Skeletal muscle tissue (tissue), 4 donors: Measurements from ENCODE around the gene TBX10. TPM values are rescaled to one million over a fixed set of nuclear protein-coding genes. Genes with fewer than 3 reads are reported as not detected.

Experiments used
- H3K27ac ChIP-seq: one replicate; pipeline ENCODE4 v1.7.0; 2013; ENCODE audit warnings: mild to moderate bottlenecking, low read depth, low read length, inconsistent platforms
- H3K27me3 ChIP-seq, 3 donors: one replicate each; pipeline ENCODE4 v1.7.0; 2013; ENCODE audit warnings: low read length in 3 of 3; ENCODE audit not compliant: control insufficient read depth in 3 of 3, insufficient read depth in 3 of 3
- H3K36me3 ChIP-seq, 3 donors: one replicate each; pipeline ENCODE4 v1.7.0; 2013; ENCODE audit warnings: low read length in 3 of 3; ENCODE audit not compliant: control insufficient read depth in 3 of 3, insufficient read depth in 3 of 3
- H3K4me1 ChIP-seq, 3 donors: one replicate each; pipeline ENCODE4 v1.7.0; 2013; ENCODE audit warnings: low read length in 3 of 3, mild to moderate bottlenecking in 3 of 3; ENCODE audit not compliant: control insufficient read depth in 3 of 3, insufficient read depth in 3 of 3
- H3K4me3 ChIP-seq, 3 donors: one replicate each; pipeline ENCODE4 v1.7.0; 2013; ENCODE audit warnings: low read length in 3 of 3
- H3K9ac ChIP-seq, 3 donors: one replicate each; pipeline ENCODE4 v1.7.0; 2013; ENCODE audit warnings: low read length in 3 of 3, mild to moderate bottlenecking in 3 of 3, moderate library complexity in 2 of 3, low read depth in 1 of 3
- H3K9me3 ChIP-seq, 3 donors: one replicate each; pipeline ENCODE4 v1.7.0; 2013; ENCODE audit warnings: low read length in 3 of 3; ENCODE audit not compliant: control insufficient read depth in 3 of 3
- total RNA-seq: library from RNA; depleted of rRNA; stranded (reverse); fragments of >200 nt; gene quantifications from one replicate; pipeline ENCODE4 v1.2.3, GENCODE V29; 2014
- donor health status: Osteomylitis.

TBX10 gene
- total RNA-seq, 1 donor from 2014 or later: not detected

DNA sequence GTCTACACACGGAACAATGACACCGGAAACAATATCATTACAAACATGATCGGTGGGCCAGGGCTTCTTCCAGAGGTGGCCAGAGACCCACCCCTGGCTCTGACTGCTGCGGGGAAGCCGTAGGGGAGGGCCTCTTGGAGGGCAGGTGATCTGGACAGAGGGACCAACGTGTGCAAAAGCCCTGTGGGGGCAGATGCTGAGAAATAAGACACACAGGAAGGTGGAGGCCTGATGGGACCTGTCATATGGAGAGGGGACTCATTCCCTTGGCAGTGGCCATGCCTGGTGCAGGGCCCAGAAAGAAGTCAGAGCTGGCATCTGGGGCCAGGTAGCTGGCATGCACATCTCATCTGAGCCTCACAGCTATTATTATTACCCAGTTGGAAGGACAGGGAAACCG lies 33.8 kb upstream of the TBX10 start:
- H3K9me3 ChIP-seq: no peaks in the 10 kb centered on the region
- no peaks in the 10 kb centered on the region for H3K36me3 ChIP-seq
- H3K4me3 ChIP-seq: no peak overlapping the region
- H3K9ac ChIP-seq: no peak overlapping the region
- no peak overlapping the region for H3K27ac ChIP-seq
- peaks cover 20 to 37% (median 31%) of the 10 kb centered on the region in 3 donors for H3K27me3 ChIP-seq
- H3K4me1 ChIP-seq: no peaks in the 10 kb centered on the region

DNA sequence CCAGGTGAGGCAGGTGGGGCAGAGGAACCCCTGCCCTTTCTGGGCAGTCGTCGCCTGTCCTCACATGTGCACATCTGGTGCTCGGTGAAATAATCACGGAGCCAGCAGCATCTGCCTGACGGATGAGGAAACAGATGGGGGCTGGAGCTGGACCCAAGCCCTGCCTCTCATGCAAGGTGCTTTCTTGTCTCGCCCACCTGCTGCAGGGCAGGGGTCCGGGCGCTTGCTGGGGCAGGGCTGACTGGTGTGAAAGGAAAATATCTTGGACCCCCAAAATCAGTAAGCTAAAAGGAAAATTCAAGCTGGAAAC lies 31.6 kb upstream of the TBX10 start:
- H3K9me3 ChIP-seq: no peaks in the 10 kb centered on the region
- H3K36me3 ChIP-seq: no peaks in the 10 kb centered on the region
- H3K27me3 ChIP-seq: peaks cover 20 to 37% (median 31%) of the 10 kb centered on the region in 3 donors
- H3K4me1 ChIP-seq: no peaks in the 10 kb centered on the region
- no peak overlapping the region for H3K4me3 ChIP-seq
- no peak overlapping the region for H3K27ac ChIP-seq
- no peak overlapping the region for H3K9ac ChIP-seq

DNA sequence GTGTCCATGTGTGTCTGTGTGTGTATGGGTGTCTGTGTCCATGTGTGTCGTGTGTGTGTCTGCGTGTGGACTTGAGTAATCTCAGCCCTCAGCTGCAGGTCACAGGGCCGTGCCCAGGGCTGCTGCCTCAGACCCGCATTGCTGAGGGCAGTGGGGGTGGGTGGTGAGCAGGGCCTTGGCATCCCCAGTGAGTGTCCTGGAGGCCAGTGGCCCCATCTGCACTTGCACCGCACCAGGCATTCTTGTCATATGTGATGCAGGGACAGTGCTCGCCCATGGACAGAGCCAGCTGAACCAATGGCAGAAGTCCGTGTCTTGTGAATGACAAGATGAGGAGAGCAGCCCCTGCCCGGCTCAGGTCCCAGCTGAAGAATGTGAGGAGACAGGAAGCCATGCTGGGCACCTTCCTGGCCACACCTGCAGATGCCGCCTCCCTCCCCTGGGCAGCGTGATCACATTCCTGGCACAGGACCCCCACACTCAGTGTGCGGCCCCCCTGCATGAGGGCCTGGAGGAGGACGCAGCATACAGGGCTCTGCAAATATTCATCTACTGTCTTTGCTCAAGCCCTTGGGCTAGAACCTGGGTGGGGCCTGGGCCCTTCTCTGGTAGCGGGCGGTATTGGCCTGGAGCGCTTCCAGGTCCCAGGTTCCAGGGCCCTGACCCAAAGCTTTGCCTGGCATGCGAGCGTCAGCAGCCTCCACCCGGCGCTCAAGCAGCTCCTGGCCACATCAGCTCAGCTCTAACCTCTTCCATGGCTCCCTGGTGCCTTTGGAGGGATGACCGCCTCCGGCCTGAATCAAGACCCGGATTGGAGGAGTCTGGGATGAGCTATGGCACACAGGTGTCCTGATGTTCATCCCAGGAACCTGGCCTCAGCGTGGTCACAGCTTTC lies 31.0 kb upstream of the TBX10 start:
- H3K4me1 ChIP-seq: no peaks in the 10 kb centered on the region
- H3K4me3 ChIP-seq: no peak overlapping the region
- no peaks in the 10 kb centered on the region for H3K9me3 ChIP-seq
- peaks cover 20 to 35% (median 30%) of the 10 kb centered on the region in 3 donors for H3K27me3 ChIP-seq
- H3K27ac ChIP-seq: no peak overlapping the region
- no peak overlapping the region for H3K9ac ChIP-seq
- no peaks in the 10 kb centered on the region for H3K36me3 ChIP-seq

DNA sequence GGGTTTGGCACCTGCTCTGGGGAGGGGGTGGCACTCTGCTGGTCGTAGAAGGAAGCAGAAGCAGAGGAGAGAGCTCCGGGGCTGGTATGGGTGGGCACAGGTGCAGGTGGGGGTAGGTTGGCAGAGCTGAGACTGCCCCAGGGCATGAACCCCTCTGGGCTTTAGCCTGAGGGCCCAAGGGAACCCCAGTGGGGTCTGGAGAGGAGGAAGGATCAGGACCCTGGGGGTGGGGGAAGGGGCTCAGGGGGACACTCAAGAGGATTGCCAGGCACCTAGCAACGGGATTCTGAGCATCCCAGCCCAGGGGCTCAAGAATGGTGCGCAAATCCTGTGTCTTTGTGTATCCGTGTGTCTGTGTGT lies 28.6 kb upstream of the TBX10 start:
- Histone ChIP-seq H3K4me1 (no peaks in the 10 kb centered on the region), H3K4me3 (no peak overlapping the region), H3K36me3 (no peaks in the 10 kb centered on the region), H3K9ac (no peak overlapping the region), H3K9me3 (no peaks in the 10 kb centered on the region), H3K27ac (no peak overlapping the region), H3K27me3 (peaks cover 5 to 15% (median 7%) of the 10 kb centered on the region in 3 donors)

DNA sequence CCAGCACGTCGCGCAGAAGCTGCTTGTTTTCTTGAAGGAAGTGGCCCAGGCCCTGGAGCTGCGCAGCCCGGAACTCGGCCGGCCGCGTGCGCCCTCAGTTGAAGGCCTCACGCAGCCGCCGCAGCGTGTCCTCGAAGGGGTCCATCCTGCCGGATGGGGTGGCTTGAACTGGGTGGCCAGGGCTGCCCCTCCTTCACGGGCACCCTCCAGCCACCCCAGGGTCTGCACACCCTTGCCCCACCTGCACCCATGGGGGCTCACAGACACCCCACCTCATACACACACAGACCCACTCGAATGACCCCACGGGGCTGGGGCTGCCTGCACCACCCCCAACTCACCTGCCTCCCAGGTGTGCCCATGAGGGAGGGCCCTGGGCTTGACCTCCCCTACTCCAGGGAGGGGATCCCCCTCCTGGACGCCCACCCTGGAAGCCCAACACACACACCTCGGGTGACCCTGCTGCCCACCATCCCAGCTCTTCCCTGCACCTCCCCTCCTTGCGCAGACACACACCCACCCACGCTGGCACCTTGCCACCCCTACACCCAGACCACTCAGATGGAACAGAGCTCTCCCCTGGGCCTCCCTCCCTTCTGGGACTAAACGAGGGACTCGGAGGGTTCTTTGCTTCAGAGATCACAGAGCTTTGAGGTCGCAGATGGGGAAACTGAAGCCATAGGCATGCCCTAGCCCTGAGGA lies 28.1 kb upstream of the TBX10 start:
- no peaks in the 10 kb centered on the region for H3K4me1 ChIP-seq
- peaks cover 5 to 14% (median 7%) of the 10 kb centered on the region in 3 donors for H3K27me3 ChIP-seq
- H3K9ac ChIP-seq: no peak overlapping the region
- no peaks in the 10 kb centered on the region for H3K9me3 ChIP-seq
- no peak overlapping the region for H3K4me3 ChIP-seq
- no peaks in the 10 kb centered on the region for H3K36me3 ChIP-seq
- H3K27ac ChIP-seq: no peak overlapping the region

DNA sequence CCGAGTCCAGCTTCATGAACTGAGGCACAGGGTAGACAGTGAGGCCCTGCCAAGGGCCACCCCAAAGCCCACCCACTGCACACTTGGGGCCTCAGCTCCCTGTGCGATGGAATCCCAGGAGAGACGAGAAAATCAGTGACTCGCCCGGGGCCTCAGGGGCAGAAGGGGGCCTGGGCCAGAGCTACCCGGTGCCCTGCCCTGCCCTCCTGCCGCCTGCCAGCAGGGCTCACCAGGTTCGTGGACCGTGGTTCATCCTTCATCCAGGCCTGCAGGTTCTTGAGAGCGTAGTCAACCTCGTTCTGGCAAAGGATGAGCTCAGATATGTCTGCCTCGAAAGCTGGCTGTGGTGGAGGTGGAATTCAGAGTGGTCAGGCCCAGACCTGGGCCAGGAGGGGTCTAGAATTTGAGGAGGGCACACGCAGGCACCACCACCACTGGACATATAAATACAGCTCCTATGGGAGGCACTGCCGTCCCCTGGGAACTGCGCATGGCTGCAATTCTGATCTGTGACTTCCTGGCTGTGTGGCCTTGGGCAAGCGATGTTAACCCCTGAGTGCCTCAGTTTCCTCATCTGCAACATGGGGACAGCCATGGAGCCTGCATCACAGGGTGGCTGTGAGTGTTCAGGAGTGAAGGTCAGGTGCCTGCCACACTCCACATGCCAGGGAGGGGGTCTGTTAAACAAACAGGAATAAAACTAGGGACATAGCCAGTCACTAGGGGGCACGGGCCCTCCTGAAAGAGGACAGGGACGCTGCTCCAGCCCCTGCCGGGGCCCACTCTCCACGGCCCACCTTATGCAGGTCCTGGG lies 27.3 kb upstream of the TBX10 start:
- Histone ChIP-seq H3K9ac (no peak overlapping the region), H3K27ac (no peak overlapping the region), H3K9me3 (no peaks in the 10 kb centered on the region), H3K27me3 (peaks cover 5 to 14% (median 7%) of the 10 kb centered on the region in 3 donors), H3K4me1 (no peaks in the 10 kb centered on the region), H3K4me3 (no peak overlapping the region), H3K36me3 (no peaks in the 10 kb centered on the region)

DNA sequence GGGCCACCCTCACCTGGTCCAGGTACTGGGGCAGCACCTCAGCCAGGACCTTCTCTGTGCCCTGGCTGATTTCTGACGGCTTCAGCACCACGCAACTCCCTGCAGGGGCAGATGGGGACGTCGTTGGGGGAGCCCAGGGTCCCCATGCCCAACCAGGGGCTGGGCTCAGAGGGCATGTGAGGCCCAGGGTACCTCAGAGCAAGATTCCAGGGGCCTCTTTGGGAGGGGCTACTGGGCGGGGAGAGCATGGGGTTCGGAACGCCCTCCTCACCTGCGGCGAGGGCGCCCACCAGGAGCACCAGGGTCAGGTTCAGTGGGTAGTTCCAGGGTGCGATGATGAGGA lies 26.7 kb upstream of the TBX10 start:
- H3K27me3 ChIP-seq: peaks cover 5 to 14% (median 7%) of the 10 kb centered on the region in 3 donors

DNA sequence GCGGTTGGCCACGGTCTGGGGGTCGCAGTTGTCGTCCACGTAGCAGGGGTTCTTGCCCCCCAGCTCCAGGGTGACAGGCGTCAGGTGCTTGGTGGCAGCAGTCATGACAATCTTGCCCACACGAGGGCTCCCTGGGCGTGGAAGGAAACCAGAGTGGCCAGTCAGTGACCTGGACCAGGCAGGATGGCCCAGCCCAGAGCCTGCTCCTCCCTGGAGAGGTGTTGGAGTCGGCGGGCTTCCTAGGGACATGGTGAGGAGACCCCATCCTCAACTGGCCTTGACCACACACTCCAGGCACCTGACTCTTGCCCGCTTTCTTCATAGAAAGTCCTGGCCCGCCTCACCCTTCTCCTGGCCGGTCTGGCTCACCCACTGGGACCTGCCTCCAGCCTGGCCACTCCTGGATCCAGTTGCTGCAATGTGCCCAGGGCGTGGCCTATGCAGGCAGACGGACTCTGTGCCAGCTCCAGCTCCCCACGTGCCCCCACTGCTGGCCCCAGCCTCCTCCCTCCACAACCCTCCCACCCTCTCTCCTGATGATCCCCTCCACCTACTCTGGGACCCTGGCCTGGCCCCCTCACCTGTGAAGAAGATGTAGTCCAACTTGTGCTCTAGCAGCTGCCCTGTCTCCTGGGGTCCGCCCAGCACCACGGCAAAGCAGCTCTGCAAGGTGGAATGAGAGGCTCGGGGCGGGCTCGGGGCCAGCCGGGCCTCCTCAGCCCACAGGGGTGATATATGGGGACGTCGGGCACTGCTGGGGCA lies 26.2 kb upstream of the TBX10 start:
- Histone ChIP-seq H3K36me3 (no peaks in the 10 kb centered on the region), H3K4me3 (no peak overlapping the region), H3K9ac (no peak overlapping the region), H3K4me1 (no peaks in the 10 kb centered on the region), H3K9me3 (no peaks in the 10 kb centered on the region), H3K27ac (no peak overlapping the region), H3K27me3 (peaks cover 0 to 8% (median 7%) of the 10 kb centered on the region in 3 donors)

More for the DNA sequence above, 26.7 kb upstream of the TBX10 start:
- no peaks in the 10 kb centered on the region for H3K4me1 ChIP-seq
- H3K36me3 ChIP-seq: no peaks in the 10 kb centered on the region
- no peak overlapping the region for H3K4me3 ChIP-seq
- H3K9ac ChIP-seq: no peak overlapping the region
- no peak overlapping the region for H3K27ac ChIP-seq
- no peaks in the 10 kb centered on the region for H3K9me3 ChIP-seq

DNA sequence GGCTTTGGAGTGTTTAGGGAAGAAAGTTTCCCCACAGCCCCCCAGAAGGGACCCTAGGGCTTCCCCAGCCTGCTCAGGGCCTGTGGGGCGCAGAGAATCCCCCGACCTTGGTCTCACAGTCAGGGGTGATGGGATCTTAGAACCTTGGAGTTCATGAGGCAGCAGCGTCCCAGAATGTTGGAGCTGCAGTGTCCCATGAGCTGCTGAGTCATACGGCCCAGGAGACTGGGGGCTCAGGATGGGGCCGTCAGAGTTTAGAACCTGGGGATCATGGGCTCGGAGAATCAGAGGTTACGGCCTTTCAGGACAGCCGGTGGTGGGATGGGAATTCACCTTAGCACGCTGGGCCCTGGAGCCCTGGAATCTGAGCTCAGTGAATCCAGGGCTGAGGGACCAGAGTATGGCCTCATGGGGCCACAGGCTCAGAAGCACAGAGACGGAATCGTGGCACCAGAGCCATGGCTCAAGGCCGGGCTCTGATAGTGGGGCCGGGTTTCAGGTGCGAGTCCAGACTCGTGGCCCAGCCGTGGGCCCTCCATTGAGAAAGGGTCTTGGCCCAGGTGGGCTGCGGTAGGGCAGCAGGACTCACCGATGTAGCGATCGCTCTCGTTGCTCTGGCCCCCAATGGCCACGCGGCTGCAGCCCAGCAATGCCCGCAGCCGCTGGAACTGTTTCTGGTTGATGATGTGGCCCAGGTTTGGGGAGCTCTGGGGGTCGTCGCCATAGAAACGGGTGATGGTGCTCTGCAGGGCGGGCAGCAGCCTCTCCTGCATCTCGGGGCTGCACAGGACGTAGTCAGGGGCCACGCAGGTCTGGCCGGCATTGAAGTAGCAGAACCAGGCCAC lies 25.4 kb upstream of the TBX10 start:
- H3K36me3 ChIP-seq: no peaks in the 10 kb centered on the region
- H3K27ac ChIP-seq: no peak overlapping the region
- H3K9me3 ChIP-seq: no peaks in the 10 kb centered on the region
- H3K4me3 ChIP-seq: no peak overlapping the region
- no peak overlapping the region for H3K9ac ChIP-seq
- H3K4me1 ChIP-seq: no peaks in the 10 kb centered on the region
- peaks cover 0 to 4% (median 4%) of the 10 kb centered on the region in 3 donors for H3K27me3 ChIP-seq
